Lower leg skin (tissue), 3 donors: ENCODE measurements around the gene LAYN.

Experiments used
- CTCF ChIP-seq, 3 donors: fragments of 450-650 bp; IDR thresholded peaks; one replicate each; pipeline ENCODE4 v1.5.1; 2016; ENCODE audit warnings: antibody characterized with exemption in 3 of 3, mild to moderate bottlenecking in 3 of 3, moderate library complexity in 2 of 3
- POLR2A ChIP-seq, 2 donors: fragments of 450-650 bp; IDR thresholded peaks; one replicate each; pipeline ENCODE4 v1.6.1; 2016 to 2017; ENCODE audit warnings: antibody characterized with exemption in 2 of 2, mild to moderate bottlenecking in 1 of 2, moderate library complexity in 1 of 2

- TF ChIP-seq CTCF (IDR thresholded peaks at IDR 0.05) = no peak
- TF ChIP-seq POLR2A (IDR thresholded peaks at IDR 0.05) = no peak
Observed at GRCh38 chr11:111604392-111605009, 64.0 kb downstream of the LAYN start.
